Fibroblast of upper back skin (primary cell): Measurements from ENCODE around the gene ZC3H6.
A peak's percentile ranks its signal among the peaks of the same experiment; 100 is the strongest.
"Not testable (repeated sequence)": the region's sequence is repeated elsewhere in the genome, so short reads cannot be mapped to it uniquely, and the experiment has no call there.

Experiments used
- DNase-seq: peaks from one replicate; pipeline ENCODE4 v3.0.0-alpha.2; 2013

The ZC3H6 gene

GRCh38 chr2:112340475-112341267 lies 65.3 kb downstream of the ZC3H6 start:
- DNase-seq, result peak; percentile 33

GRCh38 chr2:112342067-112342550 lies 66.7 kb downstream of the ZC3H6 start:
- DNase-seq, result peak; percentile 57

- DNase-seq, result no peak
These were observed 68.6 kb downstream of the ZC3H6 start for GRCh38 chr2:112343827-112344585.

GRCh38 chr2:112345030-112346027 lies 69.9 kb downstream of the ZC3H6 start:
- no peak for DNase-seq

GRCh38 chr2:112352292-112352691 lies 76.9 kb downstream of the ZC3H6 start:
- DNase-seq, result not testable (repeated sequence)

- not testable (repeated sequence) for DNase-seq
These were observed 77.6 kb downstream of the ZC3H6 start for GRCh38 chr2:112352809-112353603.

- DNase-seq, result not testable (repeated sequence)
These were observed 78.9 kb downstream of the ZC3H6 start for GRCh38 chr2:112354335-112354734.

- not testable (repeated sequence) for DNase-seq
These were observed 84.7 kb downstream of the ZC3H6 start for GRCh38 chr2:112360055-112360454.
